K562 (cell line): Measurements from ENCODE around the gene PLCB3. TPM values are rescaled to one million over a fixed set of nuclear protein-coding genes. Genes with fewer than 3 reads are reported as not detected.

ENCODE experiments used
- HEY1 ChIP-seq: fragments of 250-450 bp; sonication (Bioruptor Pico); IDR thresholded peaks from 2 replicates; pipeline ENCODE4 v1.5.0; 2020; ENCODE audit warnings: mild to moderate bottlenecking, moderate library complexity, borderline replicate concordance
- REST ChIP-seq, 2 experiments: fragments of 450-650 bp; formaldehyde crosslinking in 1 of 2; IDR thresholded peaks; 2 replicates each; pipeline versions ENCODE4 v1.4.0 to v1.6.1; 2014 to 2020; ENCODE audit warnings: mild to moderate bottlenecking in 2 of 2, borderline replicate concordance in 1 of 2, low read depth in 1 of 2
- polyA plus RNA-seq, 8 experiments: library from polyadenylated mRNA; depleted of rRNA in 4 of 8; stranded (reverse) in 5 of 8; unstranded in 3 of 8; fragments of >200 nt; fragmentation: Nextera tagmentation in 2 of 8; fragmentation: Illumina TruSeq in 1 of 8; extraction: Ambion mirVana in 2 of 8; extraction: Trizol in 1 of 8; gene quantifications; 2 replicates each; pipeline versions ENCODE4 v1.2.1 to v1.2.3, GENCODE V29; 2011 to 2014; ENCODE audit warnings: inconsistent platforms in 1 of 8, missing spikeins in 1 of 8
- total RNA-seq, 7 experiments: library from RNA; depleted of rRNA in 6 of 7; stranded (reverse); fragments of >200 nt in 6 of 7; fragmentation: Illumina TruSeq in 2 of 7; extraction: Trizol in 2 of 7; gene quantifications; 2 replicates each; pipeline versions ENCODE4 v1.2.1 to v1.2.3, GENCODE V29; 2011 to 2021; ENCODE audit warnings: low replicate concordance in 1 of 7

Gene PLCB3
- total and polyA plus RNA-seq, 9 of the 15 experiments (the other 6 are each of a cell fraction or from before 2014, with no cell fraction given) = 0.31 to 44.8 (median 14.6) TPM

GRCh38 chr11:64278576-64279190, 27.4 kb downstream of the PLCB3 start (continued):
- TF ChIP-seq REST (IDR thresholded peaks at IDR 0.05; ENCODE audit: borderline replicate concordance) (no peak), REST (CRISPR knock-in tag; IDR thresholded peaks at IDR 0.05; ENCODE audit: low read depth) (no peak), HEY1 (CRISPR knock-in tag) (no peak)
